Glutamatergic neuron (in vitro differentiated cells): Measurements from ENCODE around the gene PJA2. TPM values are rescaled to one million over a fixed set of nuclear protein-coding genes. Genes with fewer than 3 reads are reported as not detected.

ENCODE experiments used
- DNase-seq: peaks from one replicate; pipeline ENCODE4 v3.0.0; 2022
- H3K27ac Mint-ChIP-seq: one replicate; pipeline ENCODE4 v1.8.0; 2020; ENCODE audit warnings: mild to moderate bottlenecking, mixed read lengths, inconsistent platforms; ENCODE audit not compliant: unreplicated experiment
- H3K27me3 Mint-ChIP-seq: one replicate; pipeline ENCODE4 v1.8.0; 2020; ENCODE audit warnings: mild to moderate bottlenecking, moderate library complexity, mixed read lengths, inconsistent platforms; ENCODE audit not compliant: unreplicated experiment
- H3K36me3 Mint-ChIP-seq: one replicate; pipeline ENCODE4 v1.8.0; 2020; ENCODE audit warnings: mild to moderate bottlenecking, mixed read lengths, inconsistent platforms; ENCODE audit not compliant: unreplicated experiment
- H3K4me1 Mint-ChIP-seq: one replicate; pipeline ENCODE4 v1.8.0; 2020; ENCODE audit warnings: mild to moderate bottlenecking, low read depth, mixed read lengths, inconsistent platforms; ENCODE audit not compliant: unreplicated experiment
- H3K4me3 Mint-ChIP-seq: one replicate; pipeline ENCODE4 v1.8.0; 2020; ENCODE audit warnings: mild to moderate bottlenecking, mixed read lengths, inconsistent platforms; ENCODE audit not compliant: unreplicated experiment
- H3K9me3 Mint-ChIP-seq: one replicate; pipeline ENCODE4 v1.8.0; 2020; ENCODE audit warnings: mild to moderate bottlenecking, moderate library complexity, mixed read lengths, inconsistent platforms; ENCODE audit not compliant: unreplicated experiment
- CTCF ChIP-seq: fragments of 200-600 bp; sonication (generic); IDR thresholded peaks from one replicate; pipeline ENCODE4 v1.5.0; 2021; ENCODE audit not compliant: partially characterized antibody, unreplicated experiment
- total RNA-seq: library from RNA; stranded (reverse); fragmentation: NEBNext Ultra II Directional; extraction: Animal tissue kit (Norgen Biotek cat#: 25700); gene quantifications from one replicate; pipeline ENCODE4 v1.2.1, GENCODE V29; 2021; ENCODE audit not compliant: unreplicated experiment

Gene PJA2
- total RNA-seq, 1 donor from 2014 or later = 156 TPM

DNA sequence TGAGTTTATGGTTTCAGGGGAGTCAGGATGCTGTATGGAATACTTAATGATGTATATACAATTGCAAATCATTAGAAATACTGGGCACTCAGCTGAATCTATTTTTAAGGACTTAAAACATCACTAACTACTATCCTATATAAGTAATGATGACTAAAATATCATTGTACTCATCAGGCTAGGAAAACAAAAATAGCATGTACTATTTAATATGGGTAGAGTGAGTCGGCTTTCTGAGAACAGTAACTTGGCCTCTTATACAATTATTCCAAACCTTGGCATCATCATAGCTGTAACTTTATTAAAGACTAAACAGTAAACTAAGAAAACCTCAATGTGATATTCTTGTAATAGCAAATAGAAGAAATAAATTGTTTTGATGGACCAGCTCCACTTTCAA, 94.5 kb downstream of the PJA2 start:
- no peak overlapping the region for H3K27ac Mint-ChIP-seq
- TF ChIP-seq CTCF = no peak
- peaks cover 1% of the 10 kb centered on the region for H3K36me3 Mint-ChIP-seq
- H3K4me3 Mint-ChIP-seq = no peak overlapping the region
- H3K4me1 Mint-ChIP-seq = no peaks in the 10 kb centered on the region
- DNase-seq = no peak
- no peaks in the 10 kb centered on the region for H3K9me3 Mint-ChIP-seq
- no peaks in the 10 kb centered on the region for H3K27me3 Mint-ChIP-seq

DNA sequence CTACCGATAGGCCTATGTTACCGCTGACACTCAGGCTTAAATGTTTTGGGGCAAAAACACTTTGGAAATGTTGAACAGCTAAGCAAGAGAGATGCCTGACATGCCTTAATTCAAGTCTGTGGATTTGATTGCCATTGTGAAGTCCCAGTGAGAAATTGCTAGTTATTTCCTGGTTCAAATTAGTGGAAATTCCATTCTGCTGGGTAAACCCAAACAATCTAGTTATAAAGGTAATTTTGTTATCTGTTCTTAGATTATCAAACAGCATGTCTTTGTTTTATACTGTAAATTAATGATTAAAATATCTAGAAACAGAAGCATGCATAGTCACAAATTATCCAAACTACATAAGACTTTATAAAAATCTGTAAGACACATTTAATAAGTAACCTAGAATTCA, 96.6 kb downstream of the PJA2 start:
- H3K27me3 Mint-ChIP-seq = no peaks in the 10 kb centered on the region

DNA sequence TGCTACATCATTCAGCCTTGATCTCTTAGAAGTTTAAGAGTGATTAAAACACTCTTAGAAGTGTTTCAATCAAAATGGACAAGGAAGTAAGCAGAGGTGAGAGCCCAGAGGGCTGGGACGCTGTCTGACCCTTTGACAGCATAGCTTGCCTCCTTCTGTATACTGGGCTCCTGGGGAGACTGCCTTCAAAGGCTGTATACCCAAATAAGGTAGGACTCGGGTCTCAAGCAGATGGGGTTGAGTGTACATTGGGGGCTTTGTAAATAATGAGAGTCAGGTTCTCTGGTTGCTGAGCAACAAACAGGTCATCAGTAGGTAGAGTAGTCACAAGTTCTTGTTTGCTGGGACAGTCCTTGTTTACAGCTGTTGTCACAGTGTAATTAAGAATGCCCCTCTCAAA, 97.1 kb downstream of the PJA2 start:
- TF ChIP-seq CTCF = no peak
- Mint-ChIP-seq H3K9me3 (no peaks in the 10 kb centered on the region), H3K4me1 (no peaks in the 10 kb centered on the region), H3K27ac (no peak overlapping the region), H3K4me3 (no peak overlapping the region), H3K36me3 (no peaks in the 10 kb centered on the region), H3K27me3 (no peaks in the 10 kb centered on the region)
- no peak for DNase-seq

More for the DNA sequence above, 96.6 kb downstream of the PJA2 start:
- Mint-ChIP-seq H3K36me3 (no peaks in the 10 kb centered on the region), H3K4me3 (no peak overlapping the region), H3K27ac (no peak overlapping the region), H3K4me1 (no peaks in the 10 kb centered on the region), H3K9me3 (no peaks in the 10 kb centered on the region)
- DNase-seq = no peak
- no peak for TF ChIP-seq CTCF

GRCh38 chr5:109310315-109310714, 99.5 kb downstream of the PJA2 start:
- no peak for DNase-seq
- no peaks in the 10 kb centered on the region for H3K36me3 Mint-ChIP-seq
- no peak overlapping the region for H3K4me3 Mint-ChIP-seq
- H3K27ac Mint-ChIP-seq = no peak overlapping the region
- no peak for TF ChIP-seq CTCF
- no peaks in the 10 kb centered on the region for H3K27me3 Mint-ChIP-seq
- no peaks in the 10 kb centered on the region for H3K9me3 Mint-ChIP-seq
- H3K4me1 Mint-ChIP-seq = no peaks in the 10 kb centered on the region

- H3K27me3 Mint-ChIP-seq = no peaks in the 10 kb centered on the region
- H3K4me3 Mint-ChIP-seq = no peak overlapping the region
- no peak for DNase-seq
- no peaks in the 10 kb centered on the region for H3K9me3 Mint-ChIP-seq
- no peak for TF ChIP-seq CTCF
- H3K36me3 Mint-ChIP-seq = no peaks in the 10 kb centered on the region
- H3K27ac Mint-ChIP-seq = no peak overlapping the region
- no peaks in the 10 kb centered on the region for H3K4me1 Mint-ChIP-seq
These were observed 100.3 kb downstream of the PJA2 start for GRCh38 chr5:109309326-109310063.
